ENCODE measurements around the gene NRN1L. TPM values are rescaled to one million over a fixed set of nuclear protein-coding genes. Genes with fewer than 3 reads are reported as not detected.

NRN1L gene
- polyA plus RNA-seq, 3 donors: 0.51 to 1.8 (median 0.98) TPM

- no peak for DNase-seq
Measured at GRCh38 chr16:67917140-67917851, 32.6 kb downstream of the NRN1L start.

- no peak for DNase-seq
Measured at GRCh38 chr16:67917852-67918236, 33.2 kb downstream of the NRN1L start.

GRCh38 chr16:67919622-67920221 lies 35.0 kb downstream of the NRN1L start:
- no peak for DNase-seq

- no peak for DNase-seq
Measured at GRCh38 chr16:67922221-67922620, 37.5 kb downstream of the NRN1L start.

- DNase-seq: no peak
Measured at GRCh38 chr16:67922740-67923139, 38.1 kb downstream of the NRN1L start.

- no peak for DNase-seq
Measured at GRCh38 chr16:67923414-67924116, 38.9 kb downstream of the NRN1L start.

- no peak for DNase-seq
Measured at GRCh38 chr16:67924140-67924906, 39.6 kb downstream of the NRN1L start.

GRCh38 chr16:67926181-67926750 lies 41.6 kb downstream of the NRN1L start:
- DNase-seq: no peak

GRCh38 chr16:67927131-67927941 lies 42.7 kb downstream of the NRN1L start:
- DNase-seq: no peak

- no peak for DNase-seq
Measured at GRCh38 chr16:67928147-67928546, 43.5 kb downstream of the NRN1L start.

- peak; percentile 49 for DNase-seq
Measured at GRCh38 chr16:67928561-67929364, 44.1 kb downstream of the NRN1L start.

GRCh38 chr16:67930191-67930590 lies 45.5 kb downstream of the NRN1L start:
- no peak for DNase-seq

GRCh38 chr16:67930678-67931211 lies 46.1 kb downstream of the NRN1L start:
- no peak for DNase-seq

- no peak for DNase-seq
Measured at GRCh38 chr16:67931712-67932461, 47.2 kb downstream of the NRN1L start, which contains the start of gene CTRL. TSS of gene CTRL (minus strand) at chr16:67931862. CDS start at chr16:67931852, 10 bp downstream.

GRCh38 chr16:67932462-67932840 lies 47.8 kb downstream of the NRN1L start:
- no peak for DNase-seq

GRCh38 chr16:67933805-67934204 lies 49.1 kb downstream of the NRN1L start:
- DNase-seq: no peak

- DNase-seq: no peak
Measured at GRCh38 chr16:67934306-67935100, 49.8 kb downstream of the NRN1L start.

- no peak for DNase-seq
Measured at GRCh38 chr16:67935101-67935401, 50.4 kb downstream of the NRN1L start.
